ENCODE measurements around the gene MYL6B. TPM values are rescaled to one million over a fixed set of nuclear protein-coding genes. Genes with fewer than 3 reads are reported as not detected.

MYL6B gene
- polyA plus RNA-seq, 1 donor (not counting 4 experiments of a cell fraction or from before 2014, with no cell fraction given): 44.9 TPM

GRCh38 chr12:56161690-56162351, 9.4 kb downstream of the MYL6B start:
- Histone ChIP-seq H3K27me3 (ENCODE audit: control insufficient read depth, extremely low read depth, insufficient read depth, low read length) (no peaks in the 10 kb centered on the region), H3K4me3 (ENCODE audit: control insufficient read depth in 2 of 3, extremely low read depth in 1 of 3, insufficient read depth in 2 of 3, low read depth in 1 of 3, low read length in 3 of 3) (no peak overlapping the region), H3K36me3 (ENCODE audit: control insufficient read depth in 2 of 2, extremely low read depth in 1 of 2, insufficient read depth in 2 of 2, low read length in 2 of 2) (peaks cover 34 to 38% of the 10 kb centered on the region in 2 experiments), H3K9ac (ENCODE audit: control insufficient read depth, extremely low read depth, insufficient read depth, low read length) (no peak overlapping the region), H2AFZ (ENCODE audit: control insufficient read depth, low read length) (no peak overlapping the region), H4K20me1 (ENCODE audit: control insufficient read depth, extremely low read depth, insufficient read depth, low read length) (peaks cover 21% of the 10 kb centered on the region), H3K4me1 (ENCODE audit: control insufficient read depth, extremely low read depth, insufficient read depth, low read length) (peaks cover 26% of the 10 kb centered on the region), H3K27ac (ENCODE audit: control insufficient read depth, insufficient read depth, low read length) (no peak overlapping the region), H3K9me1 (ENCODE audit: control insufficient read depth, extremely low read depth, insufficient read depth, low read length) (no peaks in the 10 kb centered on the region), H3K79me2 (ENCODE audit: control insufficient read depth, insufficient read depth, low read length) (peaks cover 28% of the 10 kb centered on the region), H3K9me3 (ENCODE audit: control insufficient read depth, low read depth, low read length) (no peaks in the 10 kb centered on the region), H3K4me2 (ENCODE audit: control insufficient read depth, extremely low read depth, insufficient read depth, low read depth, low read length) (no peak overlapping the region)
- no peak for DNase-seq (ENCODE audit: low read depth, low spot score)
- TF ChIP-seq, protein P1, sequence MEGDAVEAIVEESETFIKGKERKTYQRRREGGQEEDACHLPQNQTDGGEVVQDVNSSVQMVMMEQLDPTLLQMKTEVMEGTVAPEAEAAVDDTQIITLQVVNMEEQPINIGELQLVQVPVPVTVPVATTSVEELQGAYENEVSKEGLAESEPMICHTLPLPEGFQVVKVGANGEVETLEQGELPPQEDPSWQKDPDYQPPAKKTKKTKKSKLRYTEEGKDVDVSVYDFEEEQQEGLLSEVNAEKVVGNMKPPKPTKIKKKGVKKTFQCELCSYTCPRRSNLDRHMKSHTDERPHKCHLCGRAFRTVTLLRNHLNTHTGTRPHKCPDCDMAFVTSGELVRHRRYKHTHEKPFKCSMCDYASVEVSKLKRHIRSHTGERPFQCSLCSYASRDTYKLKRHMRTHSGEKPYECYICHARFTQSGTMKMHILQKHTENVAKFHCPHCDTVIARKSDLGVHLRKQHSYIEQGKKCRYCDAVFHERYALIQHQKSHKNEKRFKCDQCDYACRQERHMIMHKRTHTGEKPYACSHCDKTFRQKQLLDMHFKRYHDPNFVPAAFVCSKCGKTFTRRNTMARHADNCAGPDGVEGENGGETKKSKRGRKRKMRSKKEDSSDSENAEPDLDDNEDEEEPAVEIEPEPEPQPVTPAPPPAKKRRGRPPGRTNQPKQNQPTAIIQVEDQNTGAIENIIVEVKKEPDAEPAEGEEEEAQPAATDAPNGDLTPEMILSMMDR (optimal IDR thresholded peaks at IDR 0.05 in 1 of 3, IDR thresholded peaks at IDR 0.05 in 1 of 3, conservative IDR thresholded peaks at IDR 0.05 in 1 of 3; ENCODE audit: extremely low read depth in 1 of 3, insufficient read depth in 2 of 3, low read length in 3 of 3): no peak
- no peak for TF ChIP-seq EZH2 (IDR thresholded peaks at IDR 0.05; ENCODE audit: low read length)
- no peak for FAIRE-seq
- dilution Hi-C loops (cut with MboI; ENCODE audit: extremely low pct_ligation_motif_present, low sequenced_read_pairs): no loop called here

DNA sequence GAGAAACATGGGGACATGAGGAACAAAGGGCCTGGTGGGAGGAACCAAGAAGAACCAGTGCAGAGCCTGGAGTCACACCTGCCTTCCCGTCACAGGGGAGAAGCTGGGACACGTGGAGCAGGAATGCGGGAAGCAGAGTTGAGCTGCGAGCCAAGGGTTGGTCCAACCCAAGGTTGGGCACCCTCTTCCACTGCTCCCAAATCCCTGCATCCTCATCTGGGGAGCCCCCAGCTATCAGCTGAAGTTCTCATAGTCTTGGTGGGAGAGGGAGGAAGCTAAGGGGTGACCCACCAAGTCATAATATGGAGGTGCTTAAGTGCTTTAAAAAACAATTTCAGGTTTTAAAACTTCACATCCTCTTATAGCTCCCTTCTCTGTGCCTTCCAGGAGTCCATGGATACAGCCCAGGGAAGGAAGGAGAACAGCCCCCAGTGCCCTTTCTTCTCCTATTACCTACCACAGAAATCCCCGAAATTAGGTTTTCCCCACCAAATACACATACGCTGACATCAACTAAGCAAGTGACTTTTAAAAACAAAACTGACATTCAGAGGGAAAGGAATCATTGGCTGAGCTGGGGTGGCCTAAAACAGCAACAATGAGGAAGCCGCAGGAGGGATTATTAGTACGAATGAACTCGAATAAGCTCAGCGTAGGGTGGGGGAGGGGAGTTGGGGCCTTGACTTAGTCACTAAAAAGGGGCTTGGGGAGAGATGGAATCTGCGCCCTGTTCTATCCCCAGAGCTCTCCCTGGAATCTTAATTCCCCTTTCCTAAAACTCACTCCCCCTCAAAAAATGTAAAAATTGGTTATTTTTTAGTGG, 10.3 kb downstream of the MYL6B start:
- H3K27ac ChIP-seq (ENCODE audit: control insufficient read depth, insufficient read depth, low read length): no peak overlapping the region
- H3K36me3 ChIP-seq (ENCODE audit: control insufficient read depth in 2 of 2, extremely low read depth in 1 of 2, insufficient read depth in 2 of 2, low read length in 2 of 2): peaks cover 37 to 43% of the 10 kb centered on the region in 2 experiments

More for the DNA sequence above, 10.3 kb downstream of the MYL6B start:
- Histone ChIP-seq H3K4me2 (ENCODE audit: control insufficient read depth, extremely low read depth, insufficient read depth, low read depth, low read length) (no peak overlapping the region), H3K4me1 (ENCODE audit: control insufficient read depth, extremely low read depth, insufficient read depth, low read length) (peaks cover 22% of the 10 kb centered on the region), H4K20me1 (ENCODE audit: control insufficient read depth, extremely low read depth, insufficient read depth, low read length) (peaks cover 21% of the 10 kb centered on the region), H3K4me3 (ENCODE audit: control insufficient read depth in 2 of 3, extremely low read depth in 1 of 3, insufficient read depth in 2 of 3, low read depth in 1 of 3, low read length in 3 of 3) (no peak overlapping the region), H2AFZ (ENCODE audit: control insufficient read depth, low read length) (no peak overlapping the region), H3K9me3 (ENCODE audit: control insufficient read depth, low read depth, low read length) (no peaks in the 10 kb centered on the region), H3K27me3 (ENCODE audit: control insufficient read depth, extremely low read depth, insufficient read depth, low read length) (no peaks in the 10 kb centered on the region), H3K9ac (ENCODE audit: control insufficient read depth, extremely low read depth, insufficient read depth, low read length) (no peak overlapping the region), H3K9me1 (ENCODE audit: control insufficient read depth, extremely low read depth, insufficient read depth, low read length) (no peaks in the 10 kb centered on the region), H3K79me2 (ENCODE audit: control insufficient read depth, insufficient read depth, low read length) (peaks cover 28% of the 10 kb centered on the region)
- TF ChIP-seq, protein P1 (optimal IDR thresholded peaks at IDR 0.05 in 1 of 3, IDR thresholded peaks at IDR 0.05 in 1 of 3, conservative IDR thresholded peaks at IDR 0.05 in 1 of 3; ENCODE audit: extremely low read depth in 1 of 3, insufficient read depth in 2 of 3, low read length in 3 of 3): no peak
- TF ChIP-seq EZH2 (IDR thresholded peaks at IDR 0.05; ENCODE audit: low read length): no peak
- FAIRE-seq (no peak), DNase-seq (ENCODE audit: low read depth, low spot score) (no peak)
- dilution Hi-C loops (cut with MboI; ENCODE audit: extremely low pct_ligation_motif_present, low sequenced_read_pairs): no loop called here

Data from keratinocyte (primary cell).